Lower lobe of right lung (tissue), 2 donors: ENCODE measurements around the gene LIF. TPM values are rescaled to one million over a fixed set of nuclear protein-coding genes. Genes with fewer than 3 reads are reported as not detected.
A peak's percentile ranks its signal among the peaks of the same experiment; 100 is the strongest.

ENCODE experiments used
- ATAC-seq, 2 donors: fragments of 200-7000 bp; cut with Tn5 transposase; one replicate each; pipeline ENCODE4 v1.9.1; 2020 to 2022; ENCODE audit warnings: mild to moderate bottlenecking in 2 of 2, moderate library complexity in 2 of 2
- DNase-seq: peaks from one replicate; pipeline ENCODE4 v3.0.0-alpha.2; 2020
- H3K27ac ChIP-seq: fragments of 200-600 bp; one replicate; pipeline ENCODE4 v1.8.0; 2022
- H3K27me3 ChIP-seq: fragments of 200-600 bp; one replicate; pipeline ENCODE4 v1.8.0; 2022; ENCODE audit warnings: low read depth
- H3K36me3 ChIP-seq: fragments of 200-600 bp; one replicate; pipeline ENCODE4 v1.8.0; 2022; ENCODE audit warnings: mild to moderate bottlenecking
- H3K4me1 ChIP-seq: fragments of 200-600 bp; one replicate; pipeline ENCODE4 v1.8.0; 2022
- H3K4me3 ChIP-seq: fragments of 200-600 bp; one replicate; pipeline ENCODE4 v1.8.0; 2022; ENCODE audit warnings: mild to moderate bottlenecking
- H3K9me3 ChIP-seq: fragments of 200-600 bp; one replicate; pipeline ENCODE4 v1.8.0; 2022
- intact Hi-C: fragments of 100-400 bp; cut with DNase I; formaldehyde crosslinking; loops from one replicate; pipeline ENCODE4 v1.11.0; 2022
- total RNA-seq: library from RNA; stranded (reverse); fragmentation: NEBNext Ultra II Directional; extraction: Animal tissue kit (Norgen Biotek cat#: 25700); gene quantifications from one replicate; pipeline ENCODE4 v1.2.1, GENCODE V29; 2021
- TF ChIP-seq, protein P1 (sequence below): fragments of 200-600 bp; IDR thresholded peaks from one replicate; pipeline ENCODE4 v1.8.0; 2022; ENCODE audit warnings: antibody characterized with exemption, mild to moderate bottlenecking
- donor health status: DM: no; HTN: yes; CAD: no; lungs with severe emphysema.

LIF gene
- total RNA-seq, 1 donor from 2014 or later, result 3.1 TPM

DNA sequence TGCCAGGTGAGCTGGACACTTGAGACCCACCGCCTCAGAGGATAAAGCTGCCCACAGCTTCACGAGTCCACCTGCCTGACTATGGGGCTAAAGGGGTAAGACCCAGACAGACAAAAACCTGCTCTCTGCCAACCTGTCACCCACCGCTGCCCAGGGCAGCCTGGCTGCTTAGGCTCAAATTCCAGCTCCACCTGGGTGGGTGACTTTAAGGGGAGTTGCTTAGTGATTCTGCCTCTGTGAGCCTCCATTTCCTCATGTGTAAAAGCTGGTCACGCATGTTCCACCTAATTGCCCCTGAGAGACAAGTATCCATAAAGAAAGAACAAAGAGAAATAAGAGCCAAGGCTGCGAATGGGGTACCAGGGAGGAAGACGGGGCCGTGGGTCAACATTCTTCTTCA is 46.5 kb upstream of the LIF start:
- no peaks in the 10 kb centered on the region for H3K27me3 ChIP-seq
- no peaks in the 10 kb centered on the region for H3K9me3 ChIP-seq
- peak overlapping the region; percentile 95 for H3K27ac ChIP-seq
- TF ChIP-seq, protein P1, sequence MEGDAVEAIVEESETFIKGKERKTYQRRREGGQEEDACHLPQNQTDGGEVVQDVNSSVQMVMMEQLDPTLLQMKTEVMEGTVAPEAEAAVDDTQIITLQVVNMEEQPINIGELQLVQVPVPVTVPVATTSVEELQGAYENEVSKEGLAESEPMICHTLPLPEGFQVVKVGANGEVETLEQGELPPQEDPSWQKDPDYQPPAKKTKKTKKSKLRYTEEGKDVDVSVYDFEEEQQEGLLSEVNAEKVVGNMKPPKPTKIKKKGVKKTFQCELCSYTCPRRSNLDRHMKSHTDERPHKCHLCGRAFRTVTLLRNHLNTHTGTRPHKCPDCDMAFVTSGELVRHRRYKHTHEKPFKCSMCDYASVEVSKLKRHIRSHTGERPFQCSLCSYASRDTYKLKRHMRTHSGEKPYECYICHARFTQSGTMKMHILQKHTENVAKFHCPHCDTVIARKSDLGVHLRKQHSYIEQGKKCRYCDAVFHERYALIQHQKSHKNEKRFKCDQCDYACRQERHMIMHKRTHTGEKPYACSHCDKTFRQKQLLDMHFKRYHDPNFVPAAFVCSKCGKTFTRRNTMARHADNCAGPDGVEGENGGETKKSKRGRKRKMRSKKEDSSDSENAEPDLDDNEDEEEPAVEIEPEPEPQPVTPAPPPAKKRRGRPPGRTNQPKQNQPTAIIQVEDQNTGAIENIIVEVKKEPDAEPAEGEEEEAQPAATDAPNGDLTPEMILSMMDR, result no peak
- DNase-seq (no peak), ATAC-seq (no peak)
- peaks cover 59% of the 10 kb centered on the region for H3K36me3 ChIP-seq
- peaks cover 50% of the 10 kb centered on the region for H3K4me1 ChIP-seq
- intact Hi-C loops, result no loop called here
- no peak overlapping the region for H3K4me3 ChIP-seq

- peaks cover 52% of the 10 kb centered on the region for H3K36me3 ChIP-seq
- H3K27ac ChIP-seq, result peak overlapping the region; percentile 95
- H3K9me3 ChIP-seq, result no peaks in the 10 kb centered on the region
- TF ChIP-seq, protein P1, result no peak
- ATAC-seq (no peak), DNase-seq (no peak)
- no peak overlapping the region for H3K4me3 ChIP-seq
- intact Hi-C loops, result no loop called here
- no peaks in the 10 kb centered on the region for H3K27me3 ChIP-seq
- H3K4me1 ChIP-seq, result peaks cover 50% of the 10 kb centered on the region
Measured at GRCh38 chr22:30292069-30292970, 45.8 kb upstream of the LIF start.

DNA sequence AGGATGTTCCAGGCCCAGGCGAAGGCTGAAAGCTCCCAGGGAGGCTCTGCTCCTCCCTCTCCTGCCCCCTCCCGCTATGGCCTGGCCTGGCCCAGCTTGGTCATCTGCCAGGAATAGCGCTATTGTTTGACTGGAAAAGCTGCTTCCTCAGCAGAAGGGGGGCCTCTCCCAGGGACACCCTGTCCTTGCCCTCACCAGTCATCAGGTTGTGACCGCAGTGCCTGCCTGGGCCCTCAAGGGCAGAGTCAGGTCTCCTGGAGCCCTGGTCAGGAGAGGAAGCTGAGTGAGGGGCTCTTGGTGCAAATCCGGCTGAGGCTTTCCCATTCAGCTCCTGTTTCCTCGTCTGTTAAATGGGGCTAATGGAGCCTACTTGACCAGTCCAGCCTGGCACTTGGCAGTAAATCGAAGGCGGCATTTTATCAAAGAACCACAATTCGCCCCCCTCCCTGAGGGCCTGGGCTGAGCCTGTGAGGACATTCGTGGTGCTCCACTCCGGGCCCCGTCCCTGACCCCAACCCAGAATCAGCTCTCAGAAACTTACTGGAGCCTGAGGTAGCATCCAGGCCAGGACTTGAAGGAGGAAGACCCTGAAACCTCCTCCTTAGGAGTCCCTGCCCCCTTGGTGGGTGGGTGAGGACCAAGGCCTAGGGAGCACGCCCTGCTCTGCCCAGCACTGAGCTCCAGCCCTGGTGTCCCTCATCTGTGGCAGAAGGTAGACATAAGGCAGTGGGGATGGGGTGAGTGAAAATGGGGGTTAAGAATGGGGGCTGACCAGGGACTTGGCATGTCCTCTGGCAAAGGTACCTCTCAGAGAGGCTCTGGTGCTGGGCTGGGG is 44.7 kb upstream of the LIF start:
- TF ChIP-seq, protein P1, result no peak
- Histone ChIP-seq H3K27ac (peak overlapping the region; percentile 95), H3K9me3 (no peaks in the 10 kb centered on the region), H3K4me3 (no peak overlapping the region), H3K27me3 (no peaks in the 10 kb centered on the region), H3K36me3 (peaks cover 50% of the 10 kb centered on the region), H3K4me1 (peaks cover 47% of the 10 kb centered on the region)
- ATAC-seq (peak; percentile 47 to 58), DNase-seq (peak; percentile 87)
- intact Hi-C loops, result no loop called here

GRCh38 chr22:30290342-30291057 is 43.9 kb upstream of the LIF start:
- peak; percentile 4 to 11 for ATAC-seq
- intact Hi-C loops, result no loop called here
- no peaks in the 10 kb centered on the region for H3K27me3 ChIP-seq

More at GRCh38 chr22:30290342-30291057, 43.9 kb upstream of the LIF start:
- Histone ChIP-seq H3K4me1 (peaks cover 47% of the 10 kb centered on the region), H3K36me3 (peaks cover 53% of the 10 kb centered on the region), H3K9me3 (no peaks in the 10 kb centered on the region), H3K4me3 (peak overlapping the region; percentile 96), H3K27ac (peak overlapping the region; percentile 95)
- TF ChIP-seq, protein P1, result no peak
- DNase-seq, result no peak
